Mammary epithelial cell (primary cell): Measurements from ENCODE around the gene STARD7.

Source experiments
- EZH2 ChIP-seq: IDR thresholded peaks from 2 replicates; pipeline ENCODE4 v1.6.1; 2012; ENCODE audit warnings: low read length, inconsistent platforms, borderline replicate concordance
- TF ChIP-seq, protein P1 (sequence below), 2 donors: IDR thresholded peaks in 1 of 2; conservative IDR thresholded peaks in 1 of 2; 2 replicates each; pipeline ENCODE4 v1.5.1; 2011 to 2012; ENCODE audit warnings: inconsistent platforms in 2 of 2, low read length in 2 of 2, mild to moderate bottlenecking in 2 of 2, control low read depth in 1 of 2, low read depth in 1 of 2; ENCODE audit not compliant: insufficient read depth in 1 of 2; ENCODE audit errors: extremely low read depth in 1 of 2

DNA sequence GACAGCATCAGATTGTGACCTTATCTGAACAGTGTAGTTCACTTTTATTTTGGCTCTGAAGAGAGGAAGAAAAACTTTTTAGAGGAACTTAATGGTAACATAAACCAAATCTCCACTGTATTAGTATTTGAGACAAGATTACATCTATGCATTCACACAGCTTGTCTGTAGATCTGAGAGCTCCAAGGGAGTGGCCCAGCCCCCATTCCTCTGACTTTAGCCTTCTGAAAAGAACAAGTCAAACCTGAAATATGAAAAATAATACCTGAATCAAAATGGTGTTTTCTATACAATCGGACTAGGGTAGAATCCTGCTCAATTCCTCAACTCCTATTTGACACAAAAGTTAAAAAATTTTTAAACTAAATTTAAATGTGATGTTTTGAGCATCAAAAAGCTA lies 23.1 kb downstream of the STARD7 start:
- TF ChIP-seq, protein P1, sequence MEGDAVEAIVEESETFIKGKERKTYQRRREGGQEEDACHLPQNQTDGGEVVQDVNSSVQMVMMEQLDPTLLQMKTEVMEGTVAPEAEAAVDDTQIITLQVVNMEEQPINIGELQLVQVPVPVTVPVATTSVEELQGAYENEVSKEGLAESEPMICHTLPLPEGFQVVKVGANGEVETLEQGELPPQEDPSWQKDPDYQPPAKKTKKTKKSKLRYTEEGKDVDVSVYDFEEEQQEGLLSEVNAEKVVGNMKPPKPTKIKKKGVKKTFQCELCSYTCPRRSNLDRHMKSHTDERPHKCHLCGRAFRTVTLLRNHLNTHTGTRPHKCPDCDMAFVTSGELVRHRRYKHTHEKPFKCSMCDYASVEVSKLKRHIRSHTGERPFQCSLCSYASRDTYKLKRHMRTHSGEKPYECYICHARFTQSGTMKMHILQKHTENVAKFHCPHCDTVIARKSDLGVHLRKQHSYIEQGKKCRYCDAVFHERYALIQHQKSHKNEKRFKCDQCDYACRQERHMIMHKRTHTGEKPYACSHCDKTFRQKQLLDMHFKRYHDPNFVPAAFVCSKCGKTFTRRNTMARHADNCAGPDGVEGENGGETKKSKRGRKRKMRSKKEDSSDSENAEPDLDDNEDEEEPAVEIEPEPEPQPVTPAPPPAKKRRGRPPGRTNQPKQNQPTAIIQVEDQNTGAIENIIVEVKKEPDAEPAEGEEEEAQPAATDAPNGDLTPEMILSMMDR (conservative IDR thresholded peaks at IDR 0.05 in 1 of 2, IDR thresholded peaks at IDR 0.05 in 1 of 2; ENCODE audit: extremely low read depth in 1 of 2, insufficient read depth in 1 of 2, low read depth in 1 of 2, low read length in 2 of 2) = no peak
- no peak for TF ChIP-seq EZH2
